Stimulated activated CD4-positive, alpha-beta T cell treated with anti-CD3 and anti-CD28 coated beads, Interleukin-12 subunit alpha, Interleukin-12 subunit beta, amount 100 ng/mL, for 4 hours (primary cell): ENCODE measurements around the gene ABCC1.
"Not testable (repeated sequence)": the region's sequence is repeated elsewhere in the genome, so short reads cannot be mapped to it uniquely, and the experiment has no call there.

Source experiments
- DNase-seq: peaks from one replicate; pipeline ENCODE4 v3.0.0-alpha.2; 2020

Gene ABCC1

DNA sequence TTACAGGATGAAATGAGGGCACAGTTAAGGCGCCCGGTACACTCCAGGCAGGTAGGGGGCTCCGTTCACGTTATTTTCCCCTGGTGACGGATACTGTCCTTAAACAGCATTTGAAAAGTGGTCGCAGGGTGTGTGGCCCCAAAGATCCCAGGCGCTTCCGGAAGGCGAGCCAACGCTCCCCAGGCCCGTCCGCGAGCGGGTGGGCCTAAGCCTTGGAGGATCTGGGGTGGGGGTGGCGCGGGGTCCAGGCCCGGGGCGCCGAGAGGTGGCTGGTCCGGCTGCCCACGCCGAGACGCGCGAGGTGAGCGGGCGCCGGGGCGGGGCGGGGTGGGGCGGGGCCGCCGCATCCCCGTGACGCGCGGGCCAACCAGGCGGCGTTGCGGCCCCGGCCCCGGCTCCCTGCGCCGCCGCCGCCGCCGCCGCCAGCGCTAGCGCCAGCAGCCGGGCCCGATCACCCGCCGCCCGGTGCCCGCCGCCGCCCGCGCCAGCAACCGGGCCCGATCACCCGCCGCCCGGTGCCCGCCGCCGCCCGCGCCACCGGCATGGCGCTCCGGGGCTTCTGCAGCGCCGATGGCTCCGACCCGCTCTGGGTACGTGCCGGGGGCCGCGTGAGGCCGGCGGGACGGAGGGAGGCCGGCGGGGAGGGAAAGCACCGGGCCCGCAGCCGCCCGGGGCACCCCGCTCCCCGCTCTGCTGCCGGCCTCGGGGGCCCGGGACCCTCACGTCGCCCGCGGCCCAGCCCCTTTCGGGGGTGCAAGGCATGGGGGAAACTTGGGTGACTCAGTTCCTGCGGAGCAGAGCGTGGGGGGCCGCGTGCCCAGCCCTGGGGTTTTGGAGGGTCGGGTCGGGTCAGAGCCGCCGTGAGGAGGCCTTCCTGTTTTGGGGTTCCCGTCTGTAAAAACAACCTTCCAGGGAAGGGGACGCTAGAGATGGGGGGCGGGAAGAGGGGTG, at the start of gene ABCC1:
Gene ABCC1 (plus strand): TSS at position 407 of the 951 bp plus-strand sequence. CDS start 136 bp downstream, at position 543.
- peak; percentile 59 for DNase-seq

DNA sequence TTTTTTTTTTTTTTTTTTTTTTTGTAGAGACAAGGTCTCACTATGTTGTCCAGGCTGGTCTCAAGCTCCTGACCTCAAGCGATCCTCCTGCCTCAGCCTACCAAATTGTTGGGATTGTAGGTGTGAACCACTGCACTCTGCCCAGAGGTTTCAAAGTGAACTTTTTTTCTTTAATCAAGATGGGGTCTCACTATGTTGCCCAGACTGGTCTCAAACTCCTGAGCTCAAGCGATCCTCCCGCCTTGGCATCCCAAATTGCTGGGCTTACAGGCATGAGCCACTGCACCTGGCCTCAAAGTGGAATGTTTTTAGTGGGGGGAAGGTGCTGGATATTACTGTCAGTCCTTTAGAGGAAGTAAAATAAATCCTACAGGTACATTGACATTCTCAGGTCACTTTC, 49.1 kb upstream of the ABCC1 start:
- no peak for DNase-seq

DNA sequence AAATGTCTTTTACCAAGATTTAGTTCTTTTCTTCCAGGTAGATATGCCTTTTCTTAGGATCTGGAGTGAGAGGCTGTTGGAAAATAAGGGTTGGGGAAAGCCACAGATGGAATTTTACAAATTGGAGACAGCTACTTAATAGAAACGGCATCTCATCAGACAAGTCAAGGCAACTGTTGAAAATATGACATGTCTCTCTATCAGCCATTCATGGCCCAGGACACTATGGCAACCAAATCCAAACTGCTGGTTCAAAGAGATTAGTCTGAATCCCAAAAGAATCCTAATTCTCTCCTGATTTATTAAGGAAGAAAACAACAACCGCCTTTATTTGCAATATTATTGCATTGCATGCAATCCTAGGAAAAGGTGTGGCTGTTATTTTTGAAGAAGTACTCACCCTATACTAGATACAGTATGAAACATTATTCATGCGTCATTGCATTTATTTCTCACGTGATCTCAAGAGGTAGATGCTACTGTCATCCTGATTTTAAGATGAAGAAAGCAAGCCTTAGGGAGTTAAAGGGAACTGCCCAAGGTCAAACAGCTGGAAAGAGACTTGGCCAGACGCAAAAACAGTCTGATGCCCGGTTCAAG, 48.4 kb upstream of the ABCC1 start:
- no peak for DNase-seq

DNA sequence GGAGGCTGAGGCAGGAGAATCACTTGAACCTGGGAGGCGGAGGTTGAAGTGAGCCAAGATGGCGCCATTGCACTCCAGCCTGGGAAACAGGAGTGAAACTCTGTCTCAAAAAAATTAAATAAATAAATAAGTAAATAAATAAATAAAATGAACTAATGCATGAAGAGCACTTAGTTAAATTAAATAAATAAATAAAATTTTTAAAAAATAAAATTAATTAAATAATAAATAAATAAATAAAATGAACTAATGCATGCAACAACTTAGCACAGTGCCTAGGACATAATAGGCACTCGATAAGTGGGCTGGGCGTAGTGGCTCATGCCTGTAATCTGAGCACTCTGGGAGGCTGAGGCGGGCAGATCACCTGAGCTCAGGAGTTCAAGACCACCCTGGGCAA, 45.5 kb upstream of the ABCC1 start:
- DNase-seq: no peak

DNA sequence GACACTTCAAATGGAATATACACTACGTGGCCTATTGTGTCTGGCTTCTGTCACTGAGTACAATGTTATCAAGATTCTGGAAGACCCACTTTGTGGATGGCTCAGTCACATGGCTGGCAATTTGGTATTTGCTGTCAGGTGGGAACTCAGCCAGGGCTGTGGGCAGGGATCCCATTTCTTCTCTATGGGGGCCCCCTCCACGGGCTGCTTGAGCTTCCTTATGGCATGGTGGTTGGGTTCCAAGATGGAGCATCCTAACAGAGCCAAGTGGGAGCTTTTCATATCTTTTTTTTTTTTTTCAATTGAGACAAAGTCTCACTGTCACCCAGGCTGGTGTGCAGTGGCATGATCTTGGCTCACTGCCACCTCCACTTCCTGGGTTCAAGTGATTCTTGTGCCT, 43.0 kb upstream of the ABCC1 start:
- no peak for DNase-seq

DNA sequence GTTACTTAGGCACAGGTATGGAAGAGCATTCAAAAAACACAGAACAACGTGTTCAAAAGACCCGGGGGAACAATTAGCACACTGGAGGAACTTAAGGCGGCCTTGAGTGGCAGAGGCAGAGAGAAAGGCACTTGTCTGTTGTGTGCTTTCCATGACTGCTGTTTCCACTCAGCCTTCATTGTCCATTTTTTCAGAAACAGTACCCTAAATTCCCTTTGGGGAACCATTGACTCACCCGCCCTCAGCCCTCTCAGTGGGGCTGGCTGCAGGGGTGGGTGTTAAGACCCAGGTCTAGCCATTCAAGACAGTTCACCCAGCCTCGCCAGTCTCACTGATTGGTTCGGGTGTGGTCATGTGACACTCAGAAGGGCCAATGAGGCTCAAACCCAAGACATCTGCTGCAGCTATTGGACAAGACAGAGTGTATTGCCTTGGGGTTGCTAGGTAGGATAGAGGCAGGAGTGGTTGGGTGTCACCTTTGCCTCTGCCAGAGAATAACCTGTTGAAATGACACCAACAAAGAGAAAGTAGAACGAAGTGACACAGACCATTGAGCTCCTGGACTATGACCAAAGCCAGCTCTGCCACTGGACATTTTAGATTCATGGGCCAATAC, 41.4 kb upstream of the ABCC1 start:
- no peak for DNase-seq

DNA sequence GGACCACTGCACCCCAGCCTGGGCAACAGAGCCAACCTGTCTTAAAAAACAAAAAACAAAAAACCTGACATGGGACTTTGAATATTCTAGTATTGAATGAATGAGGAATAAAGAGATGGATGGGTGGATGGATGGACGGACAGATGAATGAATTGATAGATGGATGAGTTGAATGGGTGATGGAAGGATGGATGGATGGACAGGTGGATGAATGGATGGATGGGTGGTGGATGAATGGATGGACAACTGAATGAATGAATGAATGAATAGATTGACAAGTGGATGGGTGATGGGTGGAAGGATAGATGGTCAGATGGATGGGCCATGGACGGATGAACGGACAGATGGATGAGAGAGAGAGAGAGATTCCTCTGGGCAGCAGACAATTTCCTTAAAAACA, 38.2 kb upstream of the ABCC1 start:
- DNase-seq: no peak

- no peak for DNase-seq
Measured at GRCh38 chr16:15913046-15913698, 36.2 kb upstream of the ABCC1 start.

DNA sequence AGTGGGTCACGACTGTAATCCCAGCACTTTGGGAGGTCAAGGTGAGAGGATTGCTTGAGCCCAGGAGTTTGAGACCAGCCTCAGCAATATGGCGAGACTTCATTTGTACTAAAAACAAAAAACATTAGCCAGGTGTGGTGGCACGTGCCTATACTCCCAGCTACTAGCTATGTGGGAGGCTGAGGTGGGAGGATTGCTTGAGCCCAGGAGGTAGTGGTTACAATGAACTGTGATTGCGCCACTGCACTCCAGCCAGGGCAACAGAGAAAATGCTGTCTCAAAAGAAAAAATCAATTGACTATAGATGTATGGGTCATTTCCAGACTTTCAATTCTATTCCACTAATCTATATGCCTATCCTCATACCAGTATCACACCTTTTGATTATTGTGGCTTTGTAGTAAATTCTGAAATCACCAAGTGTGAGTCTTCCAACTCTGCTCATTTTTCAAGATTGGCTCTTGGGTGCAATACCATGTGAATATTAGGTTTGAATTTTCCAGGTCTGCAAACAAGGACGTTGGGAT, 33.8 kb upstream of the ABCC1 start:
- no peak for DNase-seq

- no peak for DNase-seq
Measured at GRCh38 chr16:15916323-15916722, 33.1 kb upstream of the ABCC1 start.

- DNase-seq: not testable (repeated sequence)
Measured at GRCh38 chr16:15918314-15918713, 31.1 kb upstream of the ABCC1 start.

DNA sequence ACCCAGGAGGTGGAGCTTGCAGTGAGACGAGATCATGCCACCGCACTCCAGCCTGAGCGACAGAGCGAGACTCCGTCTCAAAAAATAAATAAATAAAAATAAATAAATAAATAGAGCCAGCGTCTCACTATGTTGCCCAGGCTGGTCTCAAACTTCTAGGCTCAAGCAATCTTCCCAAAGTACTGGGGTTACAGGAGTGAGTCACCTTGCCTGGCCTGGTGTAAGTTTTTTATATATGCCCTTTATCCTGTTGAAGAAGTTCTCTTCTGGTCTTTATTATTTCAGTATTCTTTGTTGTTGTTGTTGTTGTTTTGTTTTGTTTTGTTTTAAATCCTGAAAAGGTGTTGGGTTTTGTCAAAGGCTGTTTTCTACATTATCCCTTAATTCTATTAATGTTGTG, 30.1 kb upstream of the ABCC1 start:
- DNase-seq: no peak

DNA sequence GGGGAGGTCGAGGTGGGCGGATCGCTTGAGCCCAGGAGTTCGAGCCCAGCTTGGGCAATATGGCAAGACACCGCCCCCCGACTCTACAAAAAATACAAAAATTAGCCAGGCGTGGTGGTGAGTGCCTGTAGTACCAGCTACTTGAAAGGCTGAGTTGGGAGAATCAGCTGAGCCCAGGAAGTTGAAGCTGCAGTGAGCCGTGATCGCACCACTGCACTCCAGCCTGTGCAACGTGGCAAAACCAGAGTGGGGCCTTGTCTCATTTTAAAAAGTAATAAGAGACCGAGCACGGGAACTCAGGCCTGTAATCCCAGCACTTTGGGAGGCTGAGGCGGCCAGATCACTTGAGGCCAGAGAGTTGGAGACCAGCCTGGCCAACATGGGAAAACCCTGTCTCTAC, 24.4 kb upstream of the ABCC1 start:
- no peak for DNase-seq

DNA sequence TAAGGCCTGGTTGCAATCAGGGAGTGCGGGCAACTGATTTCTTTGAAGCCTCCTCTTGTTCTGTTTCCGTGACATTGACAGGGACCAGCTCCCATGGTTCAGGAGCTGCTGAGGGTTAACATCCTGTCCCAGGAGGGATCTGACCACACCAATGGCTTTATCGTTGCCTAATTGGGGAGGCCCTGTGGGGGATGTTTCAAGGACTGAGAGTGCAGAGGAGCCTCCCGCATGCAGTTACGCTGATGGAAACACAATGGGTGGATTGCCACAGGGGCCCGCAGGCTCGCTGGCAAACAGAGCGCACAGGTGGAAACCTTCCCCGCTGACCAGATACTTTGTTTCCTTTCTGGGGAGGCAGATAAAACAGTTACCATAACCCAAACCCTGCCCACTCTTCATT, 23.8 kb upstream of the ABCC1 start:
- DNase-seq: no peak

GRCh38 chr16:15928261-15929104, 20.9 kb upstream of the ABCC1 start:
- DNase-seq: no peak

DNA sequence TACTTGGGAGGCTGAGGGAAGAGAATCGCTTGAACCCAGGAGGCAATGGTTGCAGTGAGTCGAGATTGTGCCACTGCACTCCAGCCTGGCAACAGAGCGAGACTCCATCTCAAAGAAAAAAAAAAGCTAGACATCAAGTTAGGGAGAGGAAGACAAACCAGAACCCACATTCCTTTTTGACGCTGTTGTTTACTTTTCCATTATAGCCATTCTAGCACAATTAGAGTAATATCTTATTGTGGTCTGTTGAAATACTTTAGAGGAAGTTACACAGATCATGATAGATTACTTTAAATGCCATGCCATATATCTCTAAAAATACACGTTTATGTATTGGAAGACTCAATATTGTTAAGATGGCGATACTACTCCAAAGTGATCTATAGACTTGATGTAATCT, 16.5 kb upstream of the ABCC1 start:
- DNase-seq: no peak

DNA sequence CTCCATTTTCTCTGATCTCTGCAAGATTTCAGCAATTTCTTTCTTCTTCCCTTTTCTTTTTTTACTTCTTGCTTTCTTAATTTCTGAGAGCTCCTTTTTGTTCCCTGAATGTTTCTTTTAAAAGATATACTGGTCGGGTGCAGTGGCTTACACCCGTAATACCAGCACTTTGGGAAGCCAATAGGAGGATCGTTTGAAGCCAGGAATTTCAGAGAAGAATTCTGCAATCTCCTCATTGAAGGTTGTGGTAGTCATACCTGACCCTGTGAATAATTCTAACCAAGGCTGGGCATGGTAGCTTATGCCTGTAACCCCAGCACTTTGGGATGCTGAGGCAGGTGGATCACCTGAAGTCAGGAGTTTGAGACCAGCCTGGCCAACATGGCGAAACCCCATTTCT, 15.6 kb upstream of the ABCC1 start:
- no peak for DNase-seq

DNA sequence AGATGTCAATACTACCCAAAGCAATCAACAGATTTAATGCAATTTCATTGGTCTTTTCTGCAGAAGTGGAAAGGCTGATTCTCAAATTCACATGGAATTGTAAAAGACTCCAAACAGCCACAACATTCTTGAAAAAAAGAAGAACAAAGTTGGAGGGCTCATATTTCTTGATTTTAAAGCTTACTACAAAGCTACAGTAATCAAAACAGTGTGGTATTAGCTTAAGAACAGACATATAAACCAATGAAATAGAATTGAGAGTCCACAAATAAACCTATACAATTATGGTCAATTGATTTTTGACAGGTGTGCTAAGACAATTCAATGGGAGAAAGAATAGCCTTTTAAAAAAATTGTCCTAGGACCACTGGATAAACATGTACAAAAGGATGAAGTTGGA, 14.4 kb upstream of the ABCC1 start:
- DNase-seq: no peak

DNA sequence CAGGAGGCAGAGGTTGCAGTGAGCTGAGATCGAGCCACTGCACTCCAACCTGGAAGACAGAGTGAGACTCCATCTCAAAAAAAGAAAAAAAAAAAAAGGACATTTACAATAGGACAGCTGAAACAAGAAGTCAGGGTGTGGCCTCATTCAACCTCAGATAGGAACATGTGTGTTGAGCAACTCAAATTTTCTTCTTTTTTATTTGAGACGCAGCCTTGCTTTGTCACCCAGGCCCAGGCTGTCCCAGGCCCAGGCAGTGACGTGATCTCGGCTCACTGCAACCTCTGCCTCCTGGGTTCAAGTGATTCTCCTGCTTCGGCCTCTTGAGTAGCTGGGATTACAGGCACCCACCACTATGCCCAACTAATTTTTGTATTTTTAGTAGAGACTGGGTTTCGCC, 12.6 kb upstream of the ABCC1 start:
- not testable (repeated sequence) for DNase-seq

DNA sequence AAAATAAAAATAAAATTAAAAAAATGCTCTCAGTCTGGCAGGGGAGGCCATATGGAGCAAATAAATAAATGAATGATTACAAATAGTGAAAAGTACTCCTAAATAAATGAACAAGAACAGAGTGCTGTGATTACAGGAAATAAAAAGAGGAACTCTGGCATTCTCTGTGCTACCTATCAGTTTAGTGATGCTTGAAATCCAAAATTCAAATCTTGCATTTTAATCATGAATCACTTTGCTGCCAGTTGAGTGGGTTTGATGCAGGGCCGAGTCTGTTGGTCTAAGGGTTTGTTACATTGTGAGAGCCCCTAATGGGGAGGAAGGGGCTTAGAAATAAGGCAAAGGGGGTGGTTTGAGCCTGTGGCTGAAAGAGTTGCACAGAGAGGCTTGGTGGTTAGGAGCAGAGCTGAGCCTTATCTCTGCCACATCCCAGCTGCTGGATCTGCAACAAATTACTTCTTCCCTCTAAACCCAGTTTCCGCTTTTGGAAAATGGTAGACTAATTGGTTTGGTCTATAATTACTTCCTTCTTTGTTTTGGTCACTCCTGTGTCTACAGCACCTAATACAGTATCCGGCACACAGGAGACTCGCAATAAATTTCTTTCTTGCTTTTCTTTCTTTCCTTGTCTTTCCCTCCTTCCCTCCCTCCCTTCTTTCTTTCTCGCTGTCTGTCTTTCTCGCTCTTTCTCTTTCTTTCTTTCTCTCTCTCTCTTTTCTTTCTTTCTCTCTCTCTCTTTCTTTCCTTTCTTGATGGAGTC, 6.3 kb upstream of the ABCC1 start:
- DNase-seq: no peak

- DNase-seq: no peak
Measured at GRCh38 chr16:15946257-15947044, 3.0 kb upstream of the ABCC1 start.
